K562 (cell line): ENCODE measurements around the gene A1BG. TPM values are rescaled to one million over a fixed set of nuclear protein-coding genes. Genes with fewer than 3 reads are reported as not detected.

Experiments
- ATAC-seq: fragments of 200-7000 bp; cut with Tn5 transposase; 3 replicates; pipeline ENCODE4 v1.9.1; 2020; ENCODE audit warnings: moderate library complexity
- BruUV-seq: library from RNA; stranded (reverse); fragments of 400-500 nt; replicated peaks from 2 replicates; lab custom pipeline; 2021; lab: Mats Ljungman, UMichigan
- CTCF ChIA-PET: fragments of 300-600 bp; formaldehyde crosslinking; extraction: SDS; loops from one replicate; lab custom pipeline; 2021; ENCODE audit warnings: low intra/inter-chr PET ratio; lab: Yijun Ruan, JAX
- POLR2A ChIA-PET: fragments of 300-600, 350-650 bp; sonication (Branson Sonifier 250); formaldehyde crosslinking; extraction: SDS; loops from one replicate; lab custom pipeline; 2021; ENCODE audit warnings: antibody characterized with exemption, inconsistent platforms; lab: Yijun Ruan, JAX
- DNase-seq, 4 experiments: peaks; one replicate each; pipeline versions ENCODE4 v3.0.0 to v3.0.0-alpha.2; 2011 to 2018; ENCODE audit warnings: low spot score in 3 of 4, mixed read lengths in 3 of 4; ENCODE audit errors: extremely low read depth in 1 of 4
- FAIRE-seq: peaks from 2 replicates; lab custom pipeline; 2011; peaks lifted over from hg19 to GRCh38; lab: Jason Lieb, UNC
- H2AFZ ChIP-seq: 2 replicates; pipeline ENCODE4 v1.6.0; 2011; ENCODE audit warnings: low read depth, low read length, control low read depth, inconsistent platforms
- H3K27ac ChIP-seq: fragments of 200-600 bp; 3 replicates; pipeline ENCODE4 v1.8.0; 2011; ENCODE audit warnings: low read depth, mild to moderate bottlenecking, control low read depth, inconsistent platforms, low read length, moderate library complexity, mixed read lengths; ENCODE audit errors: extremely low read depth
- H3K27me3 ChIP-seq, 2 experiments: fragments of 300-600 bp in 1 of 2; 2 replicates in 1 of 2; 3 replicates in 1 of 2; pipeline versions ENCODE4 v1.6.0 to v1.8.0; 2011; ENCODE audit warnings: inconsistent platforms in 2 of 2, low read length in 2 of 2, mild to moderate bottlenecking in 1 of 2, mixed read lengths in 1 of 2, moderate library complexity in 1 of 2; ENCODE audit not compliant: control insufficient read depth in 2 of 2, insufficient read depth in 2 of 2
- H3K36me3 ChIP-seq: fragments of 300-600 bp; 3 replicates; pipeline ENCODE4 v1.8.0; 2011; ENCODE audit warnings: mild to moderate bottlenecking, low read length, inconsistent platforms; ENCODE audit not compliant: control insufficient read depth, insufficient read depth
- H3K4me1 ChIP-seq, 2 experiments: fragments of 200-600 bp in 1 of 2; replicated peaks in 1 of 2; 2 replicates in 1 of 2; 3 replicates in 1 of 2; pipeline versions ENCODE4 v1.5.1 to v1.8.0; 2011; ENCODE audit warnings: inconsistent platforms in 2 of 2, low read length in 2 of 2, mild to moderate bottlenecking in 1 of 2, mixed read lengths in 1 of 2, moderate library complexity in 1 of 2; ENCODE audit not compliant: control insufficient read depth in 2 of 2, insufficient read depth in 2 of 2
- H3K4me2 ChIP-seq: 2 replicates; pipeline ENCODE4 v1.6.1; 2011; ENCODE audit warnings: low read length, control low read depth, inconsistent platforms, mixed read lengths; ENCODE audit not compliant: insufficient read depth
- H3K4me3 ChIP-seq: fragments of 200-600 bp; sonication (generic), shearing (Covaris generic); 2 replicates; pipeline ENCODE4 v1.5.1; 2016; ENCODE audit warnings: control low read depth, inconsistent platforms
- H3K79me2 ChIP-seq: fragments of 200-600 bp; 3 replicates; pipeline ENCODE4 v1.8.0; 2011; ENCODE audit warnings: low read length, inconsistent platforms; ENCODE audit not compliant: control insufficient read depth, insufficient read depth
- H3K9ac ChIP-seq, 2 experiments: 2 replicates each; pipeline versions ENCODE4 v1.6.0 to v1.6.1; 2011; ENCODE audit warnings: low read depth in 2 of 2, low read length in 2 of 2, control low read depth in 1 of 2, inconsistent platforms in 1 of 2, mild to moderate bottlenecking in 1 of 2, mixed read lengths in 1 of 2; ENCODE audit not compliant: insufficient read depth in 1 of 2
- H3K9me1 ChIP-seq: one replicate; pipeline ENCODE4 v1.6.0; 2011; ENCODE audit warnings: inconsistent platforms, mild to moderate bottlenecking, low read length, moderate library complexity; ENCODE audit not compliant: control insufficient read depth, insufficient read depth
- H3K9me3 ChIP-seq: replicated peaks from 2 replicates; pipeline ENCODE4 v1.5.1; 2011; ENCODE audit warnings: low read depth, low read length, inconsistent platforms; ENCODE audit not compliant: control insufficient read depth, insufficient read depth
- H4K20me1 ChIP-seq: replicated peaks from 2 replicates; pipeline ENCODE4 v1.6.1; 2011; ENCODE audit warnings: low read length, inconsistent platforms, mixed read lengths; ENCODE audit not compliant: control insufficient read depth, insufficient read depth
- CREB5 ChIP-seq: fragments of 250-450 bp; sonication (Bioruptor Pico); IDR thresholded peaks from 2 replicates; pipeline ENCODE4 v1.5.0; 2020; ENCODE audit warnings: mild to moderate bottlenecking
- CSDE1 ChIP-seq, 2 experiments: fragments of 450-650 bp; IDR thresholded peaks; 2 replicates each; pipeline ENCODE4 v1.6.1; 2016; ENCODE audit warnings: mild to moderate bottlenecking in 1 of 2
- NFE2 ChIP-seq: IDR thresholded peaks from 2 replicates; pipeline ENCODE4 v1.6.1; 2014; ENCODE audit warnings: antibody characterized with exemption, low read depth
- NR2C2 ChIP-seq, 2 experiments: fragments of 200-800 bp in 1 of 2; sonication (Bioruptor generic) in 1 of 2; sonication (generic) in 1 of 2; formaldehyde crosslinking in 1 of 2; IDR thresholded peaks; 2 replicates each; pipeline versions ENCODE4 v1.6.1 to v1.8.0; 2016 to 2022; ENCODE audit warnings: mild to moderate bottlenecking in 1 of 2, missing compliant biosample characterization in 1 of 2, missing genetic modification characterization in 1 of 2, missing genetic modification reagents in 1 of 2
- PHF20 ChIP-seq: fragments of 450-650 bp; IDR thresholded peaks from 2 replicates; pipeline ENCODE4 v1.6.1; 2018; ENCODE audit not compliant: partially characterized antibody
- PTTG1 ChIP-seq: fragments of 450-650 bp; IDR thresholded peaks from 2 replicates; pipeline ENCODE4 v1.6.1; 2016; ENCODE audit warnings: low read depth, mild to moderate bottlenecking, missing genetic modification characterization, missing compliant biosample characterization
- RBBP5 ChIP-seq: fragments of 200-600 bp; sonication (generic); IDR thresholded peaks from 2 replicates; pipeline ENCODE4 v1.6.1; 2012; ENCODE audit warnings: borderline replicate concordance, mild to moderate bottlenecking, low read length, control low read depth, inconsistent platforms; ENCODE audit not compliant: insufficient read depth, poor library complexity, severe bottlenecking
- RFX7 ChIP-seq: fragments of 250-450 bp; sonication (Bioruptor Pico); IDR thresholded peaks from 2 replicates; pipeline ENCODE4 v1.5.1; 2021; ENCODE audit warnings: mild to moderate bottlenecking
- ZNF224 ChIP-seq: sonication (generic); formaldehyde crosslinking; IDR thresholded peaks from 2 replicates; pipeline ENCODE4 v1.8.0; 2022; ENCODE audit warnings: mild to moderate bottlenecking, missing genetic modification reagents
- ZNF311 ChIP-seq: fragments of 250-450 bp; sonication (Bioruptor Pico); IDR thresholded peaks from 2 replicates; pipeline ENCODE4 v1.4.0; 2020; ENCODE audit warnings: mild to moderate bottlenecking, moderate library complexity
- WGBS: fragments of 100-300 bp; shearing (Covaris generic); methylation state at CpG from one replicate; pipeline ENCODE4 v1.1.6; 2016; ENCODE audit warnings: low coverage, mixed read lengths; ENCODE audit not compliant: insufficient coverage; ENCODE audit errors: missing lambda C conversion rate; 5-methylcytosine and 5-hydroxymethylcytosine counted together
- in situ Hi-C: fragments of 300-500 bp; cut with MboI; formaldehyde crosslinking; loops from 4 replicates; pipeline ENCODE4 v1.15.0; 2018; ENCODE audit warnings: inconsistent platforms, mixed read lengths
- intact Hi-C: fragments of 100-400 bp; cut with micrococcal nuclease; formaldehyde crosslinking; loops from 2 replicates; pipeline ENCODE4 v1.14.2; 2022
- polyA plus RNA-seq, 8 experiments: library from polyadenylated mRNA; depleted of rRNA in 4 of 8; stranded (reverse) in 5 of 8; unstranded in 3 of 8; fragments of >200 nt; fragmentation: Nextera tagmentation in 2 of 8; fragmentation: Illumina TruSeq in 1 of 8; extraction: Ambion mirVana in 2 of 8; extraction: Trizol in 1 of 8; gene quantifications; 2 replicates each; pipeline versions ENCODE4 v1.2.1 to v1.2.3, GENCODE V29; 2011 to 2014; ENCODE audit warnings: inconsistent platforms in 1 of 8, missing spikeins in 1 of 8
- total RNA-seq, 7 experiments: library from RNA; depleted of rRNA in 6 of 7; stranded (reverse); fragments of >200 nt in 6 of 7; fragmentation: Illumina TruSeq in 2 of 7; extraction: Trizol in 2 of 7; gene quantifications; 2 replicates each; pipeline versions ENCODE4 v1.2.1 to v1.2.3, GENCODE V29; 2011 to 2021; ENCODE audit warnings: low replicate concordance in 1 of 7
- TF ChIP-seq, protein P1 (sequence below): fragments of 250-450 bp; sonication (Bioruptor Pico); IDR thresholded peaks from 2 replicates; pipeline ENCODE4 v1.8.0; 2021; ENCODE audit warnings: moderate library complexity, mild to moderate bottlenecking, inconsistent platforms
- TF ChIP-seq, protein P2 (sequence below), 2 experiments: IDR thresholded peaks; 2 replicates each; pipeline ENCODE4 v1.6.1; 2011; ENCODE audit warnings: borderline replicate concordance in 1 of 2, control low read depth in 1 of 2, low read depth in 1 of 2, low read length in 1 of 2, mild to moderate bottlenecking in 1 of 2, mixed read lengths in 1 of 2, moderate library complexity in 1 of 2; ENCODE audit not compliant: insufficient read depth in 1 of 2, insufficient read length in 1 of 2, poor library complexity in 1 of 2, severe bottlenecking in 1 of 2; ENCODE audit errors: extremely low read depth in 1 of 2

A1BG gene
- total and polyA plus RNA-seq, 9 of the 15 experiments (the other 6 are each of a cell fraction or from before 2014, with no cell fraction given) = 0.10 to 19.8 (median 2.6) TPM

DNA sequence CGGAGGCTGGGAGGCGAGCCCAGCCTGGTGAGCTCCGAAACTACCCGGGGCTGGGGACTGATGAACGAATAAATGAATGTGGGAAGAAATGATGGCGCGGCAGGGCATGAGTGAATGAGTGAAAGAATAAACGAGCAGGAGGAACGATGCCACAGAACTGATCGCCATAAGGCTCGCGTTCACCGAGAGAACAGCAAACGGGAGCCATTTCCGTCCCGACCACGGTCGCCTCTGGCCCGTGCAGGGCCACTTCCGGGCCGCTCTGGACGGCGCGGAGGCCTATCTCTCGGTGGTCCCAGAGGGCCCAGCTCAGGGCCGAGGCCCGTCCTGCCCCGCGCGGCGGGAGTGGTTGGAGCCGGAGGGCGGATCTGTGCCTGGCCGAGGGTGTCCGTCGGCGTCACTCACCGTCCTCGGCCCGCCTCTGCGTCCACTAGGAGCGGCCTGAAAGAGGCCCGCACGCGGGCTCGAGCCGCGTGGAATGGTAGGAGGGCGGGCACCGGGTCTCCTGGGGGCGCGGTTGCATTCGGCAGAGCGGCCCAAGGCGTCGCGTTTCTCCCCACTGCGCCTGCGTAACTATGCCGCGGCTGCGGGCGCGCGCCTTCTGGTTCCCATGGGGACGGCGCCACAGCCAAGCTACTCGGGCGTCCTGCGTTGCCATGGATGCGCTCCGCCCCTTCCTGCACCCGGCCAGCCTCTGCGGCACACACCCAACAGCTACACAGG, 9.1 kb upstream of the A1BG start, which contains the start of gene ZNF497 (continued):
- TF ChIP-seq CREB5 (CRISPR knock-in tag) (no peak), RFX7 (CRISPR knock-in tag) (no peak)

DNA sequence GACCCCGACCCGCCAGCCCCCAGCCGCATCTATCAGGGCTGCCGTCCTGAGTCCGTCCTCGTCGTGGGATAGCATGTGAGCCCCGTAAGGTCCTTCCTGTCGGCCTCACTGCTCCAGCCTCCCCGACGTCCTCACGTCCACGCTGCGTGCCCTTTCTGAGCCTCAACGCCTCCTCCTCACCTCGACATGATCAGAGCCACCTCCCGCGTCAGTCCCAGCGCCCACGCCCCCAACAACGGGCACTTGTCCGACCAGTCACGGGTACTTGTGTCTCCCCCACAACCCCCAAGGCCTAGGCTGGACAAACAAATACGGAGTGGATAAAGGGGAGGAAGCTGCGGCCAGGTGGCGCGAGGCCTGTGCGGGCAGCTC, 8.6 kb upstream of the A1BG start:
- Histone ChIP-seq H3K27ac (peak overlapping the region; percentile 97), H3K9me1 (no peaks in the 10 kb centered on the region), H2AFZ (peak overlapping the region; percentile 92), H3K9ac (peak overlapping the region; percentile 97 to 99), H3K4me1 (peaks cover 7 to 41% of the 10 kb centered on the region in 2 experiments; a peak in 3 of 5 replicates), H3K36me3 (no peaks in the 10 kb centered on the region), H3K4me2 (peak overlapping the region; percentile 97), H3K4me3 (peak overlapping the region; percentile 65), H3K27me3 (no peaks in the 10 kb centered on the region), H3K79me2 (peaks cover 7% of the 10 kb centered on the region; the same call in 1 of the 3 replicates), H4K20me1 (no peaks in the 10 kb centered on the region), H3K9me3 (no peaks in the 10 kb centered on the region)
- POLR2A ChIA-PET = interaction anchor here (0.7 to 1.9 kb wide), 11 partner anchors 9 to 133 kb away, joined by 3 to 20 read pairs (median 5); partner anchors contain the start of genes RPS5, ZNF544 and ZSCAN22
- no TSS peak for BruUV-seq
- FAIRE-seq = no peak
- WGBS = 8% methylated on average over 26 of the region's 28 CpGs
- peak; percentile 64 to 69 (median 66) for DNase-seq
- peak; percentile 60 for ATAC-seq
- CTCF ChIA-PET = no interaction called here
- in situ Hi-C loops = no loop called here
- intact Hi-C loops = loop anchor here (2.0 kb wide), 2 partner anchors 19 to 57 kb away; partner anchors contain the start of genes ERVK3-1 and ZNF837
- TF ChIP-seq, protein P1, sequence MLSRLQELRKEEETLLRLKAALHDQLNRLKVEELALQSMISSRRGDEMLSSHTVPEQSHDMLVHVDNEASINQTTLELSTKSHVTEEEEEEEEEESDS (CRISPR knock-in tag) = no peak
- TF ChIP-seq ZNF311 (no peak), ZNF224 (no peak), NR2C2 (CRISPR knock-in tag; IDR thresholded peaks at IDR 0.05) (peak; percentile 31; the same call in 1 of the 2 replicates), NR2C2 (tag; IDR thresholded peaks at IDR 0.05) (no peak), PHF20 (no peak), NFE2 (no peak), PTTG1 (no peak), CSDE1 (IDR thresholded peaks at IDR 0.05) (no peak), CREB5 (CRISPR knock-in tag) (no peak), RBBP5 (no peak)
- TF ChIP-seq, protein P2, sequence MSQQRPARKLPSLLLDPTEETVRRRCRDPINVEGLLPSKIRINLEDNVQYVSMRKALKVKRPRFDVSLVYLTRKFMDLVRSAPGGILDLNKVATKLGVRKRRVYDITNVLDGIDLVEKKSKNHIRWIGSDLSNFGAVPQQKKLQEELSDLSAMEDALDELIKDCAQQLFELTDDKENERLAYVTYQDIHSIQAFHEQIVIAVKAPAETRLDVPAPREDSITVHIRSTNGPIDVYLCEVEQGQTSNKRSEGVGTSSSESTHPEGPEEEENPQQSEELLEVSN (IDR thresholded peaks at IDR 0.05; ENCODE audit: borderline replicate concordance in 1 of 2, extremely low read depth in 1 of 2, insufficient read depth in 1 of 2, insufficient read length in 1 of 2, low read depth in 1 of 2, low read length in 1 of 2, poor library complexity in 1 of 2, severe bottlenecking in 1 of 2) = peak; percentile 42 to 56
